ENCODE measurements around the gene SF3B6.
"Not testable (repeated sequence)": the region's sequence is repeated elsewhere in the genome, so short reads cannot be mapped to it uniquely, and the experiment has no call there.

SF3B6 gene, protein sequence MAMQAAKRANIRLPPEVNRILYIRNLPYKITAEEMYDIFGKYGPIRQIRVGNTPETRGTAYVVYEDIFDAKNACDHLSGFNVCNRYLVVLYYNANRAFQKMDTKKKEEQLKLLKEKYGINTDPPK

DNA sequence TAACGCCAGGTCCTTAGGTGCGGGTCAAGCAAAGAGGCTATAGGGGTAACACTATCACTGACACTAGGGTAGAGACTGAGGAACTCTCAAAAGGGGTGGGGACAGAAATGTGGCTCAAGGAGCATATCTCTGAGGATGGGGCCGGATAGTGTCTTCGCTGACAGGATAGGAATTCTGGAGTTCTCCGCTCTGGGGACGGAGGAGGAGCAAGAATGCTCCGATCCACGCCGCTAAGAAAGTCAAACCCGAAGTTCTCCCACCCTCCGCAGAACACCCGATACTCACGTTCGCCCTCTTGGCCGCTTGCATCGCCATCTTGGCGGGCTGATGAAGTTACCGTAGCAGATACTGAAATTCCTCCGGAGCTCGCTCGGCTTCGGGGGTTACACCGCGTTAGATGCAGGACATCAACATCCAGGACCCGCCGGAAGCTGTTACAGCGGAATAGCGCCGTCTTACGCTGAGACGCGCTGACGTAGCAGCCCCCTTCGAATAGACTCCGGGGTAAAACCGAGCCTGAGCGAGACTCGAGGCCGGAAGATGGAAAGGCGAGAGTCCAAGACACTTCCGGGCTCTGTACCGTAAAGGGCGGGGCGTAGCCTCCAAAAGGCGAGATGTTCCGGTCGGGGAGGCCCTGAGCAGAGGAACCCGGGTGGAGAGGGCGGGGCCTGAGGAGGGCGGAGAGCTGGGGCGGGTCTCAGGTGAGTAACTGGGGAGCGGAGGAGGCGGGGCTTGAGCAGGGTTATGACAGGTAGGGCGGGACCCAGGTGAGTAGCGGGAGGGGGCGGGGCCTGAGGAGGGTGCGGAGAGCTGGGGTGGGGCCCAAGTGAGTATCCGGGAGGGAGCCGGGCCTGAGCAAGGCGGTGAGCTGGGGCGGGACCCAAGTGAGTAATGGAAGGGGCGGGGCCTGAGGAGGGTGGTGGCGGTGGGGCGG, at the start of gene SF3B6:
SF3B6 (minus strand) TSS at position 412 of the 934 bp plus-strand sequence; CDS start at position 315, 97 bp downstream.
- DNase-seq (ENCODE audit: low read depth) = peak; percentile 98

- DNase-seq (ENCODE audit: low read depth) = no peak
Measured at GRCh38 chr2:24123922-24124580, 47.9 kb upstream of the SF3B6 start.

GRCh38 chr2:24123195-24123921, 47.2 kb upstream of the SF3B6 start, which contains the start of the genes FAM228B and PFN4:
FAM228B (plus strand) TSS chr2:24123469; CDS start chr2:24124362, 893 bp downstream.
PFN4 (minus strand) TSS chr2:24123334; CDS start chr2:24122535, 799 bp downstream.
- DNase-seq (ENCODE audit: low read depth) = peak; percentile 58

DNA sequence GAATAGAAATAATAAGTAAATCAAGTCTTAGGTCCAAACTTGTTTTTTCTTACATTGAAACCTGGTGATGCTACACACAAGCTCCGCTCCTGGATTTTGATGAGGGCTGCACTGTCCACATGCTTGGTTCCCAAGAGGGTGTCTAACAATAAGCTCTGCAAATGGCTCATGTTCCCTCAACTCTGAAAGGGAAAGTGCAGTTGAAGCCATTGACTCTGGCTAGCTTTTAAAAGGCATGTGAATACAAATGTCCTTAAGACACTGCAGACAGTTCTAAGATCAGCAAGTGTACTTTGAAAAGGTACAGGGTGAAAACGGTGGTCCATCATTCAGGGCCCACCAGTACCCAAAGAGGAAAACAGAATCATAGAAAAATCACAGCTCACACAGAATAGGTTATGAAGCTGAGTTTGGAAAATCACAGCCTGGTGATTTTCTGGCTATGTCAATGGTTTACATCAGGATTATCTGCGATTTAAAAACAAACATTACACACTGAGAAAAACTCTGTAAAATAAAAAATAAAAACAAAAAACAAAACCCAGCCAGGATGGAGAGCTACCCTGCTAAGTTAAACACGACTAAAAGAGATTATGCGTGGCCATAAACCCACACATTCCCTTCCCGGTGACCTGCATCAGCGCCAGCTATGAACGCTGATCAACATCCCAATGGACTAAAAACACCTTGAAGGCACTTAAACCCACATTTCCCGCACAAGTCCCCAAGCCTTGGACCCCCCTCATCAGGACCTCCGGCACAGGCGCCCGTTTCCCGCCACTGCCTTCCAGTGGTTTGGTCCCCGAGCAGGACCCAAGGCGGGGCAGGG, 46.5 kb upstream of the SF3B6 start:
- no peak for DNase-seq (ENCODE audit: low read depth)

GRCh38 chr2:24121469-24121868, 45.3 kb upstream of the SF3B6 start:
- no peak for DNase-seq (ENCODE audit: low read depth)

GRCh38 chr2:24121066-24121465, 44.9 kb upstream of the SF3B6 start:
- DNase-seq (ENCODE audit: low read depth) = no peak

- no peak for DNase-seq (ENCODE audit: low read depth)
Measured at GRCh38 chr2:24117902-24118301, 41.8 kb upstream of the SF3B6 start.

- DNase-seq (ENCODE audit: low read depth) = no peak
Measured at GRCh38 chr2:24115057-24115456, 38.9 kb upstream of the SF3B6 start.

DNA sequence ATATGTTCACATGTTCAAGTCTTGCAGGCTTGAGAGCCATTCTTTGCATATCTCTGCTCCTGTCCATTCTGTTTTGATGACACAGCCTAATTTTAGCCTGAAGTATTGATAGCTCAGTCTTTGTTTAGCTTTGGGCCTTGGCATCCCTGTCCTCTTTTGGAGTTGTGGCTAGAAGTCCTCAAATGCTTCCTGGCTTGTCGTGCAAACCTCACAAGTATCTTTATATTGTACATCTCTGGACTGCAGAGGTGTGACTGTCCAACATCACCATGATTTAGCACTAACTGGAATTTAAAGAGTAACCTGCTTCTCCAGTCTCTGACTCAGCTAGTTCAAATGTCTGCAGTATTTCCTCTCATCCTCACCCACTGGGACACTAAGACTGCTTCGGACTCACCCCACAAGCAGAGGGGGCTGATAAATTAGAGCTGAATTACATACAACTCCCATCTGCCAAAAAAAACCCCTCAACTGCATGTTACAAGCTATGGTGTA, 35.3 kb upstream of the SF3B6 start:
- no peak for DNase-seq (ENCODE audit: low read depth)

DNA sequence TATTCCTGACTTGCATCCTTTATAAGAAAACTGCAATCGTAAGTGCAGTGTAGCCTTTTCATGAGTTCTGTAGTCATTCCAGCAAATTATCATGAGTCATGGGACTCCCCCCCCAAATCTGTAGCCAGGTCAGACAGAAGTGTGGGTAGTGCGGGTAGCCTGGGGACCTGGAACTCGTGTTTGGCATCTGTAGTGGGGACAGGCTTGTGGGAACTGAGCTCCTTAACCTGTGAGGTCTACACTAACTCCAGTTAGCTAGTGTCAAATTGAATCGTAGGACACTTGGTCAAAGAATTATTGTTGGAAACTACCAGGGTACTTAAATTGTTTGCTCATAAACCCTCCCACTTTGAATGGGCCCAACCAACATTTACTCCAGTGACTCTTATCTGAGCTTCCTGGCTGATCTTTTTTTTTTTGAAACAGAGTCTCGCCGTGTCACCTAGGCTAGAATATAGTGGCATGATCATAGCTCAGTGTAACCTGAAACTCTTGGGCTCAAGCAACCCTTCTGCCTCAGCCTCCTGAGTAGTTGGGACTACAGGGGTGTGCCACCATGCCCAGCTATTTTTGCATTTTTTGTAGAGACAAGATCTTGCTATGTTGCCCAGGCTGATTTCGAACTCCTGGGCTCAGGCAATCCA, 34.7 kb upstream of the SF3B6 start:
- no peak for DNase-seq (ENCODE audit: low read depth)

GRCh38 chr2:24109431-24109830, 33.3 kb upstream of the SF3B6 start:
- DNase-seq (ENCODE audit: low read depth) = not testable (repeated sequence)

DNA sequence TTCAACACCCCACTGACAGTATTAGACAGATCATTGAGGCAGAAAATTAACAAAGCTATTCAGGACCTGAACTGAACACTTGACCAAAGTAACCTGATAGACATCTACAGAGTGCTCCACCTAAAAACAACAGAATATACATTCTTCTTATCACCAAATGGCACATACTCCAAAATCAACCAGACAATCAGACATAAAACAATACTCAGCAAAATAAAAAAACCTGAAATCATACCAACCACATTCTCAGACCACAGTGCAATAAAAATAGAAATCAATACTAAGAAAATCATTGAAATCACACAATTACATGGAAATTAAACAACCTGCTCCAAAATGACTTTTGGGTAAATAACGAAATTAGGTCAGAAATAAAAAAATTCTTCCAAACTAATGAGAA, 31.2 kb upstream of the SF3B6 start:
- no peak for DNase-seq (ENCODE audit: low read depth)

GRCh38 chr2:24106786-24107185, 30.7 kb upstream of the SF3B6 start:
- DNase-seq (ENCODE audit: low read depth) = no peak

GRCh38 chr2:24105816-24106215, 29.7 kb upstream of the SF3B6 start:
- DNase-seq (ENCODE audit: low read depth) = no peak

- no peak for DNase-seq (ENCODE audit: low read depth)
Measured at GRCh38 chr2:24104906-24105305, 28.8 kb upstream of the SF3B6 start.

GRCh38 chr2:24104110-24104650, 28.1 kb upstream of the SF3B6 start:
- DNase-seq (ENCODE audit: low read depth) = no peak

GRCh38 chr2:24102677-24103076, 26.6 kb upstream of the SF3B6 start:
- DNase-seq (ENCODE audit: low read depth) = no peak

DNA sequence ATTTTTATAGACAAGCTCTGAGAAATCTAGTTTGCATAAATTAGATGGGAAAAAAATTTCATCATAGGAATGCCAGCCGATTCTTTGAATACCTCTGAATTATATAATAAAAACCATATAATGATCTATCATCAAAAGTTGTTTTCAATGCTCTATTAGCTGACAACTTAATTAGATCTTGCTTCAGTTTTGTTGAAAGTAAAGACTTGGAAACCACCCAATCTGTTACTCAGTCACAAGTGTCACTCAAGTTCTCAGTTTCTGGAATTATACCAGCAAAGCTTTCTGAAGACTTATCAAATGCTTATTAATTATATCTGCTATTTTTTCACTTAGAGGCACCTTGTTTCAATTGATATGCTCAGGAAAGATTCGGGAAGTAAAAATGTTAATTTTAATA, 25.9 kb upstream of the SF3B6 start:
- DNase-seq (ENCODE audit: low read depth) = no peak

DNA sequence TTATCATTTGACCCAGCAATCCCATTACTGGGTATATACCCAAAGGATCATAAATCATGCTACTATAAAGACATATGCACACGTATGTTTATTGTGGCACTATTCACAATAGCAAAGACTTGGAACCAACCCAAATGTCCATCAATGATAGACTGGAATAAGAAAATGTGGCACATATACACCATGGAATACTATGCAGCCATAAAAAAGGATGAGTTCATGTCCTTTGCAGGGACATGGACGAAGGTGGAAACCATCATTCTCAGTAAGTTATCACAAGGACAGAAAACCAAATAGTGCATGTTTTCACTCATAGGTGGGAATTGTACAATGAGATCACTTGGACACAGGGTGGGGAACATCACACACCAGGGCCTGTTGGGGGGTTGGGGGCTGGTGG, 24.6 kb upstream of the SF3B6 start:
- DNase-seq (ENCODE audit: low read depth) = not testable (repeated sequence)

GRCh38 chr2:24095171-24095677, 19.1 kb upstream of the SF3B6 start:
- not testable (repeated sequence) for DNase-seq (ENCODE audit: low read depth)
